Liver (tissue), 3 donors: ENCODE measurements around the gene LTK.

Experiments
- ATF3 ChIP-seq: IDR thresholded peaks from 2 replicates; pipeline ENCODE4 v1.6.1; 2016; ENCODE audit warnings: antibody characterized with exemption
- CTCF ChIP-seq: fragments of 150-350 bp; IDR thresholded peaks from 2 replicates; pipeline ENCODE4 v1.5.1; 2017; ENCODE audit warnings: improper control_type of control experiment, low read depth, low read length; ENCODE audit not compliant: missing input control
- EGR1 ChIP-seq, 2 donors: IDR thresholded peaks; 2 replicates each; pipeline ENCODE4 v1.6.1; 2016 to 2018; ENCODE audit warnings: antibody characterized with exemption in 2 of 2, low read depth in 2 of 2
- FOXA1 ChIP-seq: IDR thresholded peaks from 2 replicates; pipeline ENCODE4 v1.6.1; 2016; ENCODE audit warnings: antibody characterized with exemption
- FOXA2 ChIP-seq: IDR thresholded peaks from 2 replicates; pipeline ENCODE4 v1.6.1; 2016; ENCODE audit warnings: antibody characterized with exemption
- JUND ChIP-seq, 2 donors: IDR thresholded peaks; 2 replicates each; pipeline ENCODE4 v1.6.1; 2016; ENCODE audit warnings: antibody characterized with exemption in 2 of 2
- MAX ChIP-seq: IDR thresholded peaks from 2 replicates; pipeline ENCODE4 v1.6.1; 2016; ENCODE audit warnings: antibody characterized with exemption
- RAD21 ChIP-seq, 2 donors: IDR thresholded peaks; 2 replicates each; pipeline ENCODE4 v1.6.1; 2016; ENCODE audit warnings: antibody characterized with exemption in 2 of 2, mild to moderate bottlenecking in 2 of 2
- REST ChIP-seq: IDR thresholded peaks from 2 replicates; pipeline ENCODE4 v1.6.1; 2016; ENCODE audit warnings: antibody characterized with exemption, mild to moderate bottlenecking
- RXRA ChIP-seq, 2 donors: IDR thresholded peaks; 2 replicates each; pipeline ENCODE4 v1.6.1; 2017 to 2018; ENCODE audit warnings: antibody characterized with exemption in 2 of 2, mild to moderate bottlenecking in 1 of 2
- TAF1 ChIP-seq: conservative IDR thresholded peaks from 2 replicates; pipeline ENCODE4 v1.6.1; 2016; ENCODE audit warnings: antibody characterized with exemption, mild to moderate bottlenecking
- YY1 ChIP-seq: IDR thresholded peaks from 2 replicates; pipeline ENCODE4 v1.6.1; 2016; ENCODE audit warnings: antibody characterized with exemption, mild to moderate bottlenecking
- ZBTB33 ChIP-seq: IDR thresholded peaks from 2 replicates; pipeline ENCODE4 v1.6.1; 2016; ENCODE audit warnings: antibody characterized with exemption
- donor health status: healthy.
- donor health status: healthy.

- TF ChIP-seq CTCF: no peak
- no peak for TF ChIP-seq RAD21 (IDR thresholded peaks at IDR 0.05)
- TF ChIP-seq REST: no peak
- no peak for TF ChIP-seq TAF1
- TF ChIP-seq MAX: no peak
- no peak for TF ChIP-seq EGR1 (IDR thresholded peaks at IDR 0.05; ENCODE audit: low read depth in 2 of 2)
- no peak for TF ChIP-seq YY1
- TF ChIP-seq ATF3: no peak
- no peak for TF ChIP-seq RXRA (IDR thresholded peaks at IDR 0.05)
- no peak for TF ChIP-seq FOXA1
- TF ChIP-seq ZBTB33: no peak
- TF ChIP-seq FOXA2: no peak
- TF ChIP-seq JUND (IDR thresholded peaks at IDR 0.05): no peak
Observed at GRCh38 chr15:41536866-41537265, 23.2 kb upstream of the LTK start.
